ENCODE results near the gene SUSD1. TPM values are rescaled to one million over a fixed set of nuclear protein-coding genes. Genes with fewer than 3 reads are reported as not detected.

Gene SUSD1
- total and polyA plus RNA-seq, 4 experiments from 2014 or later = 3.6 to 8.4 (median 5.8) TPM

DNA sequence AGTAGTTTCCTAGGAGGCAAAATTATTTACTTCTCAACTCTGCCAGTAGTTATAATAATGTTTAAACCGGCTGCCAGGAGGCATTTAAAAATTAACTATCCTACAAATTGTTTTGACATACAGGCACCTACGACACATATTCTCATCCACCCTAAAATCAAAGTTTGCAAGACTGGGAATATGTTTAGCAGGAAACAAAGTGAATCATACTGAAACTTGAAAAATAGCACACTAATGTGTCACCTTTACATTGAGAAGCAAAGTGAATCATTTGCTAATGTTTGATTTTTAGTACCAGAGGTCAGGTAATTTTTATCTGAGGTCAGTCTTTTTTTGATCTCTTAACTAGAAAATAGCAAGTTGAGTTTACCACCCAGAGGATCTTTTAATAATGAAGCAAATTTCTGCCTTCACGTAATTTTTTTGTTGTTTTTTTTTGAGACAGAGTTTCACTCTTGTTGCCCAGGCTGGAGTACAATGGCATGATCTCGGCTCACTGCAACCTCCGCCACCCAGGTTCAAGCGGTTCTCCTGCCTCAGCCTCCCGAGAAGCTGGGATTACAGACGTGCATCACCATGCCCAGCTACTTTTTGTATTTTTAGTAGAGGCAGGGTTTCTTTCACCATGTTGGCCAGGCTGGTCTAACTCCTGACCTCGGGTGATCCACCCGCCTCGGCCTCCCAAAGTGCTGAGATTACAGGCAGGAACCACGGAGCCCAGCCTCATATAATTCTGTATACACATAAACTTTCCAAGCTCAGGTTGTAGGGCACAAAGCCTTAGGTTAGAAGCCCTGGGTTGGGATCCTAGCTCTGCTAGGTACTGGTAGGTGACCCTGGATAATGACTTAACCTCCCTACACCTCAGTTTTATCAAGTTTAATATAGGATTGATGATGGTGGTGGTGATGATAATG, 154.2 kb downstream of the SUSD1 start:
- intact Hi-C loops (cut with micrococcal nuclease) = no loop called here
- H3K36me3 ChIP-seq (ENCODE audit: insufficient read depth, low read length) = no peaks in the 10 kb centered on the region
- no peaks in the 10 kb centered on the region for H3K27me3 ChIP-seq (ENCODE audit: insufficient read depth, low read length)
- Mint-ChIP-seq H3K27me3 (peaks cover 0 to 1% of the 10 kb centered on the region in 2 donors), H3K4me3 (no peak overlapping the region), H3K4me1 (peaks cover 0 to 5% (median 5%) of the 10 kb centered on the region in 4 donors), H3K9me3 (no peaks in the 10 kb centered on the region), H3K36me3 (peaks cover 0 to 4% of the 10 kb centered on the region in 2 donors), H3K27ac (no peak overlapping the region)
- no peak for DNase-seq
- H3K27ac ChIP-seq (ENCODE audit: low read depth, low read length) = no peak overlapping the region
- H3K9me3 ChIP-seq (ENCODE audit: control insufficient read depth in 1 of 2, low read length in 2 of 2) = no peaks in the 10 kb centered on the region
- no peak overlapping the region for H3K4me3 ChIP-seq (ENCODE audit: low read length in 2 of 2)
- ChIA-PET POLR2A (ENCODE audit: partially characterized antibody) (no interaction called here), CTCF (ENCODE audit: partially characterized antibody) (interaction anchor here (1.2 to 2.0 kb wide), 2 partner anchors 14 to 53 kb away, joined by 4 to 5 read pairs; no protein-coding TSS in a partner anchor)
- no peaks in the 10 kb centered on the region for H3K4me1 ChIP-seq (ENCODE audit: insufficient read depth, low read length)

DNA sequence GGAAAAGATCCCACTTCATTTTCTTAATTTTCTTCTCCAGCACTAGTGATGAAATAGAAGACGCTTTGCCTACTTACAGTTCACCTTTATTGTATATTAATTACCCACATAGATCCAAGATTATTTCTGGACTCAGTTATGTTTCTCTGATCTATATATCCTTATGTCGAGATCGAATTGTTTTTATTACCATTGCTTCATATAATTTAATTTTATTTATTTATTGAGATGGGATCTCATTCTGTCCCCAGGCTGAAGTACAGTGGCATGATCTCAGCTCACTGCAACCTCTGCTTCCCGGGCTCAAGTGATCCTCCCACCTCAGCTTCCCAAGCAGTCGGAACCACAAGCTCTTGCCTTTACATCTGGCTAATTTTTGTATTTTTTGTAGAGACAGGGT, 157.2 kb downstream of the SUSD1 start:
- H3K4me3 Mint-ChIP-seq = no peak overlapping the region
- H3K36me3 Mint-ChIP-seq = no peaks in the 10 kb centered on the region
- Histone ChIP-seq H3K27ac (ENCODE audit: low read depth, low read length) (no peak overlapping the region), H3K4me1 (ENCODE audit: insufficient read depth, low read length) (no peaks in the 10 kb centered on the region), H3K27me3 (ENCODE audit: insufficient read depth, low read length) (no peaks in the 10 kb centered on the region), H3K4me3 (ENCODE audit: low read length in 2 of 2) (no peak overlapping the region), H3K36me3 (ENCODE audit: insufficient read depth, low read length) (no peaks in the 10 kb centered on the region), H3K9me3 (ENCODE audit: control insufficient read depth in 1 of 2, low read length in 2 of 2) (no peaks in the 10 kb centered on the region)
- ChIA-PET CTCF (ENCODE audit: partially characterized antibody) (interaction anchor here (1.4 kb wide), 1 partner anchor 192 kb away, joined by 3 read pairs; no protein-coding TSS in a partner anchor), POLR2A (ENCODE audit: partially characterized antibody) (no interaction called here)
- H3K9me3 Mint-ChIP-seq = no peaks in the 10 kb centered on the region
- peaks cover 0 to 5% (median 4%) of the 10 kb centered on the region in 4 donors for H3K4me1 Mint-ChIP-seq
- intact Hi-C loops (cut with micrococcal nuclease) = no loop called here
- H3K27me3 Mint-ChIP-seq = no peaks in the 10 kb centered on the region
- no peak overlapping the region for H3K27ac Mint-ChIP-seq
- DNase-seq = no peak

DNA sequence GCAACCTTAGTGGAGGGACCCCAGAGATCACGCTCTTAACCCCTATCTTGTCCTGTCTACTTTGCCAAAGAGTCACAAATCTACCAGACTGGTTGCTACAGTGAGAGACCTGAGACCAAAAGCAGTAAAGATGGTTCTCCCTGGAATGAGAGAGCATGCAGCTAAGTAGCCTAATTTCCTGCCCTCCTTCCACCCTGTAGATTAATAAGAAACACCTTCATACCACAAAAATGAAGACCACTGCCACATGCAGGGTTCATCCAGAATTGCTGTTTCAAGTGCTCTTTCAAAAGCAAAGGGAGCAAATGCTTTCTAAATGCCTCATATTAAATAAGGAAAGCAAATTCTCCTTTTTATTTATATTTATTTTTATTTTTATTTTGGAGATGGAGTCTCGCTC, 159.4 kb downstream of the SUSD1 start:
- no peaks in the 10 kb centered on the region for H3K36me3 Mint-ChIP-seq
- no peak overlapping the region for H3K4me3 Mint-ChIP-seq
- peaks cover 0 to 4% (median 2%) of the 10 kb centered on the region in 4 donors for H3K4me1 Mint-ChIP-seq
- H3K27me3 Mint-ChIP-seq = no peaks in the 10 kb centered on the region
- H3K27ac Mint-ChIP-seq = no peak overlapping the region
- ChIA-PET POLR2A (ENCODE audit: partially characterized antibody) (no interaction called here), CTCF (ENCODE audit: partially characterized antibody) (interaction anchor here (1.3 kb wide), 1 partner anchor 13 kb away, joined by 3 read pairs; no protein-coding TSS in a partner anchor)
- no peaks in the 10 kb centered on the region for H3K4me1 ChIP-seq (ENCODE audit: insufficient read depth, low read length)
- DNase-seq = no peak
- peaks cover 0 to under 1% (median 0%) of the 10 kb centered on the region in 8 donors for H3K9me3 Mint-ChIP-seq
- H3K27ac ChIP-seq (ENCODE audit: low read depth, low read length) = no peak overlapping the region
- H3K36me3 ChIP-seq (ENCODE audit: insufficient read depth, low read length) = no peaks in the 10 kb centered on the region
- no peak overlapping the region for H3K4me3 ChIP-seq (ENCODE audit: low read length in 2 of 2)
- intact Hi-C loops (cut with micrococcal nuclease) = no loop called here
- H3K9me3 ChIP-seq (ENCODE audit: control insufficient read depth in 1 of 2, low read length in 2 of 2) = no peaks in the 10 kb centered on the region
- no peaks in the 10 kb centered on the region for H3K27me3 ChIP-seq (ENCODE audit: insufficient read depth, low read length)

DNA sequence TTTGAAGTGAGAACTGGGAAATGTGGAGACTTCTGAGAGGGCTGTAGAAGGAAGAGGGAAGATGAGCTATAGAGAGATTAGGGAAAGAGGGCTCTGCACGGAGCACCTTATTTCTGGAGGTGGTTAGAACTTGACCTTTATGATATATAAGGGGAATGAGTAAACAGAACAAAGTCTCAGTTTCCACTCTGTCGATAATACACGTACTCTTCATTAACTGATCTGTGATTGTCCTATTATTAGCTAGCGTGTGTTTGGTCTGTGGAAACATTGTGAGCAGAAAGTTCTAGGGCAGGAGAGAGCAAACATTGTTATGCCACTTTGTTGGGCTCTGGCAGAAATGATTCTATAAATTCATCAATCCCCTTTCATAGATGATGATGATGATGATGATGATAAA, 159.9 kb downstream of the SUSD1 start:
- POLR2A ChIA-PET (ENCODE audit: partially characterized antibody) = interaction anchor here (1.3 kb wide), 1 partner anchor 13 kb away, joined by 3 read pairs; no protein-coding TSS in a partner anchor
- no peaks in the 10 kb centered on the region for H3K27me3 Mint-ChIP-seq
- H3K27ac Mint-ChIP-seq = no peak overlapping the region

DNA sequence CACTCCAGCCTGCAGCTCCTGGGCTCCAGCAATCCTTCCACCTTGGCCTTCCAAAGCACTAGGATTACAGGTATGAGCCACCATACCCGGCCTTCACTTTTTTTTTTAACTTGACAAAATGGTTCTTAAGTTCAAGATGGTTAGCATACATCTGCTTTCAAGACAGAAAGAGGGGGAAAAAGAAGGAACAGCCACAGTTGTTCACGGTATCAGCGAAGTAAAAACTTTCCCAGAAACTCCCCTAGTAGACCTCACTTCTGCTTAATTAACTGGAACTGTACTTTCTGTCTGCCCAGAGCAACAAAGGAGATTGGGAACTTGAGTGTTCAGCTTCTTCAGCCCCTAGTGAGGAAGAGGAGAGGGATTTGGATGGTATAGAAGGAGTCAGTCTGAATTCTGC, 161.8 kb downstream of the SUSD1 start:
- Mint-ChIP-seq H3K27ac (no peak overlapping the region), H3K36me3 (no peaks in the 10 kb centered on the region), H3K4me1 (peaks cover 0 to 6% (median under 1%) of the 10 kb centered on the region in 4 donors), H3K9me3 (peaks cover 0 to 2% (median 0%) of the 10 kb centered on the region in 8 donors), H3K4me3 (no peak overlapping the region), H3K27me3 (no peaks in the 10 kb centered on the region)
- no peak for DNase-seq
- H3K4me3 ChIP-seq (ENCODE audit: low read length in 2 of 2) = no peak overlapping the region
- no peaks in the 10 kb centered on the region for H3K27me3 ChIP-seq (ENCODE audit: insufficient read depth, low read length)
- H3K27ac ChIP-seq (ENCODE audit: low read depth, low read length) = no peak overlapping the region
- no peaks in the 10 kb centered on the region for H3K4me1 ChIP-seq (ENCODE audit: insufficient read depth, low read length)
- H3K9me3 ChIP-seq (ENCODE audit: control insufficient read depth in 1 of 2, low read length in 2 of 2) = no peaks in the 10 kb centered on the region
- POLR2A ChIA-PET (ENCODE audit: partially characterized antibody) = no interaction called here
- CTCF ChIA-PET (ENCODE audit: partially characterized antibody) = no interaction called here
- intact Hi-C loops (cut with micrococcal nuclease) = no loop called here
- H3K36me3 ChIP-seq (ENCODE audit: insufficient read depth, low read length) = no peaks in the 10 kb centered on the region

More for the DNA sequence above, 159.9 kb downstream of the SUSD1 start:
- Histone ChIP-seq H3K27ac (ENCODE audit: low read depth, low read length) (no peak overlapping the region), H3K9me3 (ENCODE audit: control insufficient read depth in 1 of 2, low read length in 2 of 2) (no peaks in the 10 kb centered on the region), H3K4me1 (ENCODE audit: insufficient read depth, low read length) (no peaks in the 10 kb centered on the region), H3K27me3 (ENCODE audit: insufficient read depth, low read length) (no peaks in the 10 kb centered on the region), H3K36me3 (ENCODE audit: insufficient read depth, low read length) (no peaks in the 10 kb centered on the region), H3K4me3 (ENCODE audit: low read length in 2 of 2) (no peak overlapping the region)
- H3K4me3 Mint-ChIP-seq = no peak overlapping the region
- intact Hi-C loops (cut with micrococcal nuclease) = no loop called here
- DNase-seq = no peak
- H3K4me1 Mint-ChIP-seq = peaks cover 0 to 4% (median 0%) of the 10 kb centered on the region in 4 donors
- CTCF ChIA-PET (ENCODE audit: partially characterized antibody) = interaction anchor here (1.2 to 1.3 kb wide), 2 partner anchors 13 to 60 kb away, joined by 3 read pairs; no protein-coding TSS in a partner anchor
- no peaks in the 10 kb centered on the region for H3K36me3 Mint-ChIP-seq
- H3K9me3 Mint-ChIP-seq = peaks cover 0 to 2% (median 0%) of the 10 kb centered on the region in 8 donors

DNA sequence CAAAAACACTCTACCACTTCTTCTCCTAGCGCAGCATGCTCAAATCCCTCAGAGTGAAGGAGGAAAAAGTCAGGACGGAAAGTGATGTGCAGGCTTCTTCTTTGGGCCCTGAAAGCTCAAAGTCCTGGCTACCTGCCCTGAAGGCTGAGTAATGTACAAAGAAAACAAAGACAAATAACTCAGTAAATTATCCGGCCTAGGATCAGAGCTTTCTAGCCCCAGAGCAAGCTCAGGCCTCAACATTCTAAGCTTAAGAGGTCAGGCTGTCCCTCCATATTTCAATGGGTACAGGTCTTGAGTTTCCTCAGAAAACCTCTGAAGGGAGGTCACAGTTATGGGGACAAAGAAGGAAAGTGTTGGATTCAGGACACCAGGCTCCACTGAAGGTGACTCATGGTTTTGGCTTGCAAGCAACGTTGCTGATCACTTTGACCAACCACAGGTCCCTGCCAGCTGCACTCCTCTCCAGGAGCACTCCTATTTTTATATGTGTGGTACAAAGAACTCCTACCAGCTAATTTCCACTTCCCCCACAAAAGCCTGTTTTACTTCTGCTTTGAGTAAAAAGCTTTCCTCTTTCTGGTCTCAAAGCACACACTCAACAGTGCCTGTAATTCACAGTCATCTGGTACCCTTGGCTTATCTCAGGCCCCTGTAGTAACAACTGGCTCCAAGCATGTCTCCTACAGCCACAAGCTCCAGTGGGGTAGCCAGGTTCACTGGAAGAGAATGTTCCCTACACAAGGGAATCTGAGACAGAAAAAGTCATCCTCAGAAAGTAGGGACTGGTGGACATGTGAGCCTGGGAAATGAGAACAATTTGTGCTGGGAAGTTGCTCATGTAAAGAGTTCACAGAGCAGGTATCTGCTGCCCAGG, 162.8 kb downstream of the SUSD1 start:
- Histone ChIP-seq H3K4me3 (ENCODE audit: low read length in 2 of 2) (no peak overlapping the region), H3K36me3 (ENCODE audit: insufficient read depth, low read length) (no peaks in the 10 kb centered on the region), H3K4me1 (ENCODE audit: insufficient read depth, low read length) (peaks cover 6% of the 10 kb centered on the region), H3K27me3 (ENCODE audit: insufficient read depth, low read length) (no peaks in the 10 kb centered on the region), H3K27ac (ENCODE audit: low read depth, low read length) (no peak overlapping the region), H3K9me3 (ENCODE audit: control insufficient read depth in 1 of 2, low read length in 2 of 2) (no peaks in the 10 kb centered on the region)
- Mint-ChIP-seq H3K27ac (peak overlapping the region in 2 of 7 donors; percentile 17 to 44), H3K36me3 (no peaks in the 10 kb centered on the region), H3K9me3 (peaks cover 0 to 2% (median 0%) of the 10 kb centered on the region in 8 donors), H3K4me3 (no peak overlapping the region), H3K4me1 (peaks cover 6 to 15% (median 10%) of the 10 kb centered on the region in 4 donors), H3K27me3 (no peaks in the 10 kb centered on the region)
- ChIA-PET CTCF (ENCODE audit: partially characterized antibody) (interaction anchor here (2.4 kb wide), 1 partner anchor 63 kb away, joined by 8 read pairs; no protein-coding TSS in a partner anchor), POLR2A (ENCODE audit: partially characterized antibody) (interaction anchor here (1.0 kb wide), 1 partner anchor 10 kb away, joined by 4 read pairs; no protein-coding TSS in a partner anchor)
- intact Hi-C loops (cut with micrococcal nuclease) = no loop called here
- DNase-seq = no peak

All from CD4-positive, alpha-beta memory T cell (primary cell).